Activated naive CD4-positive, alpha-beta T cell treated with Interleukin-2 at 50 U/mL for 16 hours (primary cell): ENCODE measurements around the gene SSC5D.
A peak's percentile ranks its signal among the peaks of the same experiment; 100 is the strongest.
"Not testable (repeated sequence)": the region's sequence is repeated elsewhere in the genome, so short reads cannot be mapped to it uniquely, and the experiment has no call there.

Experiments
- DNase-seq: peaks from one replicate; pipeline ENCODE4 v3.0.0-alpha.2; 2020

SSC5D gene

DNA sequence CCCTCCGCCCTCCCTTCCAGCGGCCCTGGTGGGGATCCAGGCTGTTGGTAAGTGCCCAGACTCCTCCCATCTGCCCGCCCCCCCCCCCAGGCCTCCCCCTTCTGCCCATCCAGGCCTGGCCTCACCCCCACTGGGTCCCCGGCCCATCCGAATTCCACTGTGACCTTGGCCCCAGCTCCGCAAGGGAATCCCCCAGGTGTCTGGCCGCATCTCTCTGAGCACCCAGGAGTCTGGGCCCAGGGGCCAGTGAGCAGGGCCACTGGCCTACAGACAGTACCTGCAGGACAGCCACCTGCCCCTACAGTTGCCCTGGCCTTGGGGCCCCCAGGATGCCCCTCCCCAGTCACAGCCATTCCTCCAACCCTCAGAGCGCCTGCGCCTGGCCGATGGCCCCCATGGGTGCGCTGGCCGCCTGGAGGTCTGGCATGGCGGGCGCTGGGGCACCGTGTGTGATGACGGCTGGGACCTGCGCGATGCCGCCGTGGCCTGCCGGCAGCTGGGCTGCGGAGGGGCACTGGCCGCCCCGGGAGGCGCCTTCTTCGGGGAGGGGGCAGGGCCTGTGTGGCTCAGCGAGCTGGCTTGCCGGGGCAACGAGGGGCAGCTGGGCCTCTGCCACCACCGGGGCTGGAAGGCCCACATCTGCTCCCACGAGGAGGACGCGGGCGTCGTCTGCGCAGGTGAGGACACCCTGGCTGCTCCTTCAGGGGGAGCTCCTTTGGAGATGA lies 912 bp downstream of the SSC5D start:
- no peak for DNase-seq

DNA sequence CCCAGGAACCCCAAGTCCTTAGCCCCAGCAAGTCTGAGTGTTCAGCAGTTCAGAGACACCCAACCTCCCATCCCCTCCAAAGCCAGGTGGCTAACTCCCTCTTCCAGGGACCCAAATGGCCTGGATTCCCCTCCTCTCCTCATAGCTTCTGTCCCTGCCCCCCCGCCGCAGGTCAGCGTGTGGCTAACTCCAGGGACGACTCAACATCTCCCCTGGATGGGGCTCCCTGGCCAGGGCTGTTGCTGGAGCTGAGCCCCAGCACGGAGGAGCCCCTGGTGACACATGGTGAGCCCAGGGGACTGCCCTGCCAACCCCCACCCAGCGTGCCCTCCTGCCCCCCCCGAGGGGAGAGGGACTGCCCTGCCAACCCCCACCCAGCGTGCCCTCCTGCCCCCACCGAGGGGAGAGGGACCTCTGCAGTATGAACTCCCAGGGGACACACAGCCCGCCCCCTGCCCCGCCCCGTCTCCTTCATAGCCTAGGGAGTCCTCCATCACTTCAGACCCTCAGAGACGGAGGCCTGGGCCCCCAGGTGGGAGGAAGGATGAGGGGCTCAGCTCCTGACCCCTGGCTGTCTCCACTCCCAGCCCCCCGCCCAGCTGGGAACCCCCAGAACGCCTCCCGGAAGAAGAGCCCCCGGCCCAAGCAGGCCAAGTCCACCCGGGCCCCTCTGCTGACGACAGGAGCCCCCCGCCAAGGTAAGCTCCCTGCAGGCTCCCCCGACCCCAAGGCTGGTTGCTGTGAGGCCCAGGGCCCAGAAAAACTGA lies 1.7 kb downstream of the SSC5D start:
- no peak for DNase-seq

DNA sequence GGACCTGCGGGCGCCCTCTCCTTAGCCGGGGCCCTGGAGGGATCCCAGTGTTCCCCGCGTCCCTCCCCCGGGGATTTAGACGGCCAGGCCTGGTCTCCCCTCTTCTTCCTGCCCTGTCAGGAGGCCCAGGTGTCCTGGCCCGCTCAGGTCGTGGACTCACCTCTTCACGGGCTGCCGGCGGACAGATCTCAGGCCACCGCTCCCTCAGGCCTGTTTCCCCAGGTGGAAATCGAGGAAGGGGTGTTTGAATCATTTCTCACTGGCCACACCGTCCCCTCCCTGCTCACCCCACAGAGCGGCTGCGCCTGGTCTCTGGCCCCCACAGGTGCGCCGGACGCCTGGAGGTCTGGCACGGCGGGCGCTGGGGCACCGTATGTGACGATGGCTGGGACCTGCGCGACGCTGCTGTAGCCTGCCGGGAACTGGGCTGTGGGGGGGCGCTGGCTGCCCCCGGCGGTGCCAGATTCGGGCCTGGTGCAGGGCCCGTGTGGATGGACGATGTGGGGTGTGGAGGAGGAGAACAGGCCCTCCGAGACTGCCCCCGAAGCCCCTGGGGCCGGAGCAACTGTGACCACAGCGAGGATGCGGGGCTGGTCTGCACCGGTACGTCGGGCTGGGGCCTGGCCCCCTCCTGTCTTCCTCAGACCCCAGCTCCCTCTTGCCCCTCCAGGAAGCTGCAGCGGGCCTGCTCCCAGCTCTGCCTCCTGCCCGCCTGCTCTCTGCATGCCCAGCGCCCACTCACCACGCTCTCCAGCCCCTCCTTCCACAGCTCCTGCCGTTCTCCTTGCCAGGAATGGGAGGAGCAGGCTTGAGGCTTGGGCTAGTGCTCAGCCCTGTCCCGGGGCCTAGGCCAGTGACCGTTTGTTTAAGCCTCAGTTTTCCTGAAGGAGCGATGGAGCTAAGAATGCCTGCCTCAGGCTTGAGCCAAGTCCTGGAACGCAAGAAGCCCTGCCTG lies 2.5 kb downstream of the SSC5D start:
- DNase-seq: no peak

DNA sequence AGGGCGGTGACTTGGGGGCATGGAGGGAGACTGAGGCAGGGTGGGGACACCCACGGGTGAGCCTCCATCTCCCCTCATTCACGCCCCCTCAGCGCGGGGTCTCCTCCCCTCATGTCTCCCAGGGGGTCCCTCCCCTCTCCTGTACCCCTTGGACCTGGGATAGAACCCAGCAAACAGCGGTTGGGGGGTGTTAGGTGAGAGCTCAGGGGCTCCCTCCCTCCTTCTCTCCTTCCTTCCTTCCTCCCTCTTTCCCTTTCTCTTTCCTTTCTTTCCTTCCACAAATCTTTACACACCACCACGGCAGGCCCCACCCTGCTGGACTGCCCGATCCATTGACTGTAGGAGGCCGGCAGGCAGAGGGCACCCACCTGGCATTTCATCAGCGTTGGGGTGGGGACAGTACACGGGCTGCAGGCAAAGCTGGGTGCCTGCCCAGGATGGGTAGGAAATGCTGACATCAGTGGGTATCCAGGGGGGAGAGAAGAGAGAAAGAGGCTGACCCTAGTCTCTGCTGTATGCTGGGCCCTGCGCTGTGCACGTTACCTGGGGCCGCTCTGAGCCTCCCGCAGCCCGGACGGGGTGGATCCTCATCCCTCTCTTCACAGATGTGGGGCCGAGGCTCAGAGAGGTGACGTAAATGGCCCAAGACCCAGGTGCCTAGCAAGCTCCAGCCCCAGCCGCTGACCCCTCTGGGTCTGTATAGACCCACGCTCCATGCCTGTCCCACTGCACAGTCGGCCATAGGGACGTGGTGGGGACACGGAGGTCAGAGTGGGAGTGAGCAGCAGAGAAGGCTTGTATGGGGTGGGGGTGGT lies 3.5 kb downstream of the SSC5D start:
- no peak for DNase-seq

DNA sequence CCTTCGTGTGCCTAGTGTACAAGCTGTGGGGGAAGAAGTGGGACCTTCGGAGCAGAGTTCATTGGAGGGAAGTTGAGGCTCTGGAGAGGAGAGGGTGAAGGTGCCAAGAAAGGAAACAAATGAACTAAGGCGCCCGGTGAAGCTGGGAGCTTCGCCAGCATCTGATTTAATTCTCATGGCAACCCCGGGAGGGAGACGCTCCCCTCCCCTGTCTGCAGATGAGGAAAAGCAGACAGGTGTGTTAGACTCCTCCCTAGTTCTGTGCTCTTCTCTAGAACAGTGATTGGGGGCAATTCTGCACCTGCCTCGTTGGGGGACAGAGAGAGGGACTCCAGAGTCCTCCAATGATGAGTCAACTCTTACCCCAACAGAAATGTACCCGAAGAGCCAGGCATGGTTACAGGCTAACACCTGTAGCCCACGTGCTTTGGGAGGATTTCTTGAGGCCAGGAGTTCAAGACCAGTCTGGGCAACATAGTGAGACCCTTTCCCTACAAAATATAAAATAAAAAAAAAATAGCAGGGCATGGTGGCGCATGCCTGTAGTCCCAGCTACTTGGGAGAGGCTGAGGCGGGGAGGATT lies 4.2 kb downstream of the SSC5D start:
- DNase-seq: no peak

DNA sequence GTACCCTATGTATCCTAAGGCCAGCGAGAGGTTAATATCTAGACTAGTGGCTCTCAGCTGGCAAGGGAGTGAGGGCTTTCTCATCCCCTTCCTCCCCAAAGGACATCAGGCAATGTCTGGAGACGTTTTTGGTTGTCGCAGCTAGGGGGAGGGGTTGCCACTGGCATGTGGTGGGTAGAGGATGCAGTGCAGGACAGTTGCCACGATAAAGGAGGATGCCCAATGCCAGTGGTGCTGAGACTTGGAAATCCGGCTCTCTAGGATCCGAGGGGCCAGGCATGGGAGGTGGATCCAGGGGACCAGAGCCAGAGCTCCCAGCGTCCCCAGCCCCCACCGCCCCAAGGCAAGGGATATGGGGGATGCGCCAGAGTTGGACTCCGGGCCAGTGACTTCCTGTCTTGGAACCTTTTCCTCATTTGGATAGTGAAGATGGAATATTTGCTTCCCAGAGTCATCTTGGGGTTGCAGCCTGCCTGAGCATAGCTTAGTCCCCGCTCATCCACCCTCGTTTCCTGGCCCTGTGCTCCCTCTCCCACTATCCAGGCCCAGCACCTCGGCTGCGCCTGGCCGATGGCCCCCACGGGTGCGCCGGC lies 4.9 kb downstream of the SSC5D start:
- DNase-seq: no peak

DNA sequence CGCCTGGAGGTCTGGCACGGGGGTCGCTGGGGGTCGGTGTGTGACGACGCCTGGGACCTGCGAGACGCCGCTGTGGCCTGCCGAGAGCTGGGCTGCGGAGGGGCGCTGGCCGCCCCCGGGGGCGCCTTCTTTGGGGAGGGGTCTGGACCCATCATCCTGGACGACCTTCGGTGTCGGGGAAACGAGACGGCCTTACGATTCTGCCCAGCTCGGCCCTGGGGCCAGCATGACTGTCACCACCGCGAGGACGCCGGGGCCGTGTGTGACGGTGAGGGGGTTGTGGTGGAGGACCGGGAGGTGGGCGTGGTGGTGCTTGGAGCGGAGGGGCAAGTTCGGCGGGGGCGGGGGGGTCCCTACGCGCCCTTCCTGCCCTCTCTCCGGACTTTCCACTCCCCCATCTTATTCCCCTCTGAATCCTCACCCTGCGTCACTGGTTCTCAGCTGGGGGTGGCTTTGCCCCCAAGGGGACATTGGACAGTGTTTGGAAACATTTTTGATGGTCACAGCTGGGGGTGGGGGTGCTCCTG lies 5.5 kb downstream of the SSC5D start:
- no peak for DNase-seq

DNA sequence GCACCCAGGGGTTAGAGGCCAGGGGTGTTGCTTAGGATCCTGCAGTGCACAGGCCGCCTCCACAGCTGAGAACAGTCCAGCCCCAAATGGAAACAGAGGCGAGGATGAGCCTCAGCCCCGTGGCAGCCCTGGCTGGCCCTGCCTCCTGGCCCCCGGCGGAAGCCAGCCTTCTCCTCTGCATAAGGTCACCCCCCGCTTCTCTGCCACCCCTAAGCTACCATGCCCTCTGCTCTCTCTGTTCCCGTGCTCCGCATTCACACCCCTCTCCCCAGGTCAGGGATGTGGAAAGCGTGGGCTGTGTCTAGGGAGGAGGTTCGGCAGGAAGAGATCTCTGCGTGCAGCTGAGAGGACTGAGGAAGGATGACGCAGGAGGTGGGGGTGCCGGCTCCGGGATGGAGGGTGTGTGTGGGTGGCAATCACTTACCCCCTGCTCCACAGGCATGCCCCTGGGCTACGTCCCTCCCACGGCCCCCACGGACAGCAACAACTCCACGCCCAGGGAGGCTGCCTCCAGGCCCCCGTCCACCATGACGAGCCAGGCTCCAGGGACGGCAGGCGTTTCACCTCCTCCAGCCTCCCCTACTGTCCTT lies 6.0 kb downstream of the SSC5D start:
- no peak for DNase-seq

DNA sequence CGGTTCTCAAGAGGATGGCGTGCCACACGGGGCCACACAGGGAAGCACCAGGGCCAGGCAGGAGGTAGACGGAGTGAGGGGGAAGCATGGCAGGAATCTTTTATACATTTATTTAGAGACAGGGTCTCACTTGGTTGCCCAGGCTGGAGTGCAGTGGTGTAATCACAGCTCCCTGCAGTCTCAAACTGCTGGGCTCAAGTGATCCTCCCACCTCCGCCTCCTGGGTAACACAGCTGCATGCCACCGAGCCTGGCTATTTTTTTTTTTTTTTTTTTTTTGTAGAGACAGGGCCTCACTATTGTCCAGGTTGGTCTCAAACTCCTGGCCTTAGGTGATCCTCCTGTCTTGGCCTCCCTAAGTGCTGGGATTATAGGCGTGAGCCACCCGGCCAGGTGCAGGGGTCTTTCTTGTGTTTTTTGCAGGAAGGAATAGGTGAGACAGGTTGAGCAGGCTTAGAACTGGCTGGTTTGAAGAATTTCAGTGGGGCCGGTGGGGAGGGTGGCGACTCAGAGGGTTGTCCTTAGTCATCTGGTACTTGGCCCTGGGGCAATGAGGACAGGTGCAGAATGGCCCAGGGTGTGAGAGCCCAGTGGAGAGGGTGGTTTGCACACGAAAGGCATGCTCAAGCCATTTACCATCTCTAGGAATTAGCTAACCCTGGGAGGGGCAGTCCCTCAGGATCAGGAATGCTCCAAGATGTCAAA lies 7.6 kb downstream of the SSC5D start:
- no peak for DNase-seq

DNA sequence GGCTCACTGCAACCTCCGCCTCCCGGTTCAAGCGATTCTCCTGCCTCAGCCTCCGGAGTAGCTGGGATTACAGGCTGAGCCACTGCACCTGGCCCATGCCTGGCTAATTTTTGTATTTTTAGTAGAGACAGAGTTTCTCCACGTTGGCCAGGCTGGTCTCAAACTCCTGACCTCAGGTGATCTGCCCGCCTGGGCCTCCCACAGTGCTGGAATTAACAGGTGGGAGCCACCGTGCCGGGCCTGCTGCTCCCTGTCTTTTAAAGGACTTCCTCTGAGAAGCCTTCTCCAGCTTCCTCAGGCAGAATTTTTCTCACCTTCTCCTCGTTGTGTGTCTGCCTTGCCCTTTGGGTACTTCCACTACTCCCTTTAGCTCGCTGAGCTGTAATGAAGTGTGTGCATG lies 8.6 kb downstream of the SSC5D start:
- not testable (repeated sequence) for DNase-seq

DNA sequence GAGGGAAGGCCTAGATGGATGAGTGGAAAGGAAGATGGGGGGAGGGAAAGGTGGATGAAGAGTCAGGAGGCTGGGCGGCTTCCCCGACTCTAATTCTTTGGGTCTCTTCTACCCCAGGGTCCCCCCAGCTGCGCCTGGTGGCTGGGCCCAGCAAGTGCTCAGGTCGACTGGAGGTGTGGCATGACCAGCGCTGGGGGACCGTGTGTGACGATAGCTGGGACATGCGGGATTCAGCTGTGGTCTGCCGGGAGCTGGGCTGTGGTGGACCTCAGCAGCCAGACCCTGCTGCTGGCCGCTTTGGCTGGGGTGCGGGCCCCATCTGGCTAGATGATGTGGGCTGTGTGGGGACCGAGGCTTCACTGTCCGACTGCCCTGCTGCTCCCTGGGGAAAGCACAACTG lies 9.5 kb downstream of the SSC5D start:
- no peak for DNase-seq

DNA sequence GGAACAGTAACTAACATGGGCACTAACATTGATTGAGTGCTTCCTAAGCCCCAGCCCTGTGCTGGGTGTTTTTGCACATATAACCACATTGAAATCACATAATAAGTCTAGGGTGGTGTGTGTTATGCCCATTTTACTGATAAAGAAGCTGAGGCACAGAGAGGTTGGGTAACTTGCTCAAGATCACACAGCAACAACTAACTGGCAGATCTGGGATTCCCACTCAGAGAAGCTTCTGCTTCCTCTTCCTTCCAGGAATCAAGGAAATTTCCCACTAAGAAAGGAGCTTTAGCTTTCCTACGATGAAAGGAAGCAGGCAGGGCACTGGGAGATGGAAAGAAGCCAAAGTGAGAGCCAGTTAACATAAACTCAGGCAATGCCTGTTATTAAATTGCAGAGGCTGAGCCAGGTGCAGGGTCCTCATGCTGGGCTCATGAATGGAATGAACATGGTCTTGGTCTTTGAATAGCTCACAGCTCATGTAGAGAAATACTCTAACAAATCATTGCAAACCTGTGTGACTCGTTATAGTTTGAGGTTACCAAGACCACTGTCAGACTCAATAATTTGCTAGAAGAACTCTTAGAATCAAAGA lies 10.1 kb downstream of the SSC5D start:
- DNase-seq: no peak

DNA sequence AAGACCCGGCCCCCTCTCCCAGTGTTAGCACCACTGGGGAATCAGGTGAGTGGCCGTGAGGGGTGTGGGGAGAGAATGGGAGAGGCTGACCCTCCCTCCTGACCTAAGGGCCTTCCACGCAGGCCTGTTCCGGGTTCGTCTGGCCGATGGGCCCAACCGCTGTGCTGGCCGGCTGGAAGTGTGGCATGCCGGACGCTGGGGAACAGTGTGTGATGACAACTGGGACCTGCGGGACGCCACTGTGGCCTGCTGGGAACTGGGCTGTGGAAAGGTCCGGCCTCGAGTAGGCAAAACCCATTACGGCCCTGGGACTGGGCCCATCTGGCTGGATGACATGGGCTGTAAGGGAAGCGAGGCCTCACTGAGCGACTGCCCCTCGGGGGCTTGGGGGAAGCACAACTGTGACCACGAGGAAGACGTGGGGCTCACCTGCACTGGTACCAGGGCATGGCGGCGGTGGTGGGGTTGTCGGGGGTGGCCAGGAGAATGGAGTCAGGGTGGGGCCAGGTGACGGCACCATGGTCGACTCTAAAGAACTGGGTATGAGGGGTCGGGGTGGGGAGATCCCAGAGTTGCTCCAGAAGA lies 12.2 kb downstream of the SSC5D start:
- DNase-seq: no peak

DNA sequence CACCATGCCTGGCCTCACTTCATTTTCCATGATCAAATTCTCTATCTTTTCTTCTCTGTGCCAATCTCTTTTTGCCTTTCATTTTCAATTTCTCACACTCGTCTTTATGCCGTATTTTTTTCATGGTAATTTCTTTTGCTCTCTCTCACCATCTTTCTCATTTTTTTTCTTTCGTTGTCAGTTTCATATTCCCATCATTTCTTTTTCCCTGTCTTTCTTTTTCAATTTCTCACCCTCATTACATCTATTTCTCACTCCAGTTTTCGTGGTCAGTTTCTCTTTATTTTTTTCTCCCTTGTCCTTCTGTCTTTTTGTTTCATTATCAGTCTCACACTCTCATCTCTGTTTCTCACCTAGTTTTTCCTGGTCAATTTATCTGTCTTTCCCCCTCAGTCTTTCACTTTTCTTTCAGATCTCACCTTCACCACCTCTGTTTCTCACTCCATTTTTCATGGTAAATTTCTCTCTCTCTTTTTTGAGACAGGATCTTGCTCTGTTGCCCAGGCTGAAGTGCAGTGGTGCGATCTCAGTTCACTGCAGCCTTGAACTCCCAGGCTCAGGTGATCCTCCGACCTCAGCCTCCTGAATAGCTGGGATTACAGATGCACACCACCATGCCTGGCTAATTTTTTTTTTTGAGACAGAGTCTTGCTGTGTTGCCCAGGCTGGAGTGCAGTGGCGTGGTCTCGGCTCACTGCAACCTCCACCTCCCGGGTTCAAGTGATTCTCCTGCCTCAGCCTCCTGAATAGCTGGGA lies 14.1 kb downstream of the SSC5D start:
- no peak for DNase-seq

DNA sequence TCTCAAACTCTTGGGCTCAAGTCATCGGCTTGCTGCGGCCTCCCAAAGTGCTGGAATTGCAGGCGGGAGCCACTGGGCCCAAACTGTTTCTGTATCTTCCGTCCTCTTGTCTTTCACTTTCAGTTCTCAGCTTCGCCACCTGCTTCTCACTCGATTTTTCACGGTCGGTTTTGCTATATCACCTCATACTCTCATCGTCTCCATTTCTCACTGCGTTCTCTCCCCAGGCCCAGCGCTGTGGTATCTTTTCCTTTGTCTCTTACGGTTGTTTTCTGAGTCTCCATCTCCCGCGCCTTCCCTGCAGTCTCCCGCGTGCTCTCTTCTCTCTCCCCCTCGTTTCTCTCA lies 14.9 kb downstream of the SSC5D start:
- no peak for DNase-seq

DNA sequence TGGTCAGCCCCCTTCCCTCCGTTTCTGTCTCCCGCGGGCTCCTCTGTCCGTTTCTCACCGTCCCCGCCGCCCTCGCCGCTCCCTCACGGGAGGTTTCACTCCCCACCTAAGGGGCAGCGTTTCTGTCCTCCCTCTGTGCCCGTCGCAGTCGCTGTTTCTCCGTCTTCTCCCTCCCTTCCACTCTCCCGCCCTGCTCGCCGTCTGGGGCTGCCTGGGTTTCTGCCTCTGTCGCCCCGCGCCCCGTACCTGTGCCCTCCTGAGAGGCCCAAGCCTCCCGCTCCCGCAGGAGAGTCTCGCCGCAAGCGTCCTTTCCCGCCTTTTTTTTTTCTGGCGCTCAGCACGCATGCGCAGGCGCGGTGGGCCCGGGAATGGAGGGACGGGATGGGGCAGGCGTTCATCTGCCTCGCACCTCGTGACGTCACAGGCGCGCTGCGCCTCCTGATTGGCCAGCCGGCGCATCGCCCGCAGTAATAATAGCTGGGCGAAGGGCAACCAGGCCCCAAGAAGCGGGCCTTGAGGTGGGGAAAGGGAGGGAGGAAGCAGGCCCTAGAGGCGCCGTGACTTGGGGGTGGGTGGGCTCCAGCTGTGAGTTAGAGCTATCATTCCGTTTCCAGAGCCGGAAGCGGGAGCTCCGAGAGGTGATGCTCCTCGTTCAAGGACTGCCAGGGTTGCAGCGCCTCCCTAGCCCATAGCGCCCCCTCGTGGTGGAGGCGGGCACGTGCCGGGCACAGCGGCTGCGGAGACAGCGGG lies 15.4 kb downstream of the SSC5D start:
- peak; percentile 93 for DNase-seq

DNA sequence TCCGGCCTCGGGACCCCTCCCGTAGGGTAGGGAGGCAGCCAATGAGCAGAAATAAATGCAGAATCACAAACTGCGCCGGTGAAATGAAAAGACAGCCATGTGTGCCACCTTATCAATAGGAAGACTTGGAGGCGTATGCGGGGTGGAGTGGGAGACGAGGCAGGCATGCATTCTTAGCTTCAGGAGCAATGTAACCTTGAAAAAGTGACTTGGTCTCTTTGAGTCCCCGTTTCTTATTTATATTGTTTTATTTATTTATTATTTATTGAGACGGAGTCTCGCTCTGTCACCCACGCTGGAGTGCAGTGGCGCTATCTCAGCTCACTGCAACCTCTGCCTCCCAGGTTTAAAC lies 16.0 kb downstream of the SSC5D start:
- no peak for DNase-seq

DNA sequence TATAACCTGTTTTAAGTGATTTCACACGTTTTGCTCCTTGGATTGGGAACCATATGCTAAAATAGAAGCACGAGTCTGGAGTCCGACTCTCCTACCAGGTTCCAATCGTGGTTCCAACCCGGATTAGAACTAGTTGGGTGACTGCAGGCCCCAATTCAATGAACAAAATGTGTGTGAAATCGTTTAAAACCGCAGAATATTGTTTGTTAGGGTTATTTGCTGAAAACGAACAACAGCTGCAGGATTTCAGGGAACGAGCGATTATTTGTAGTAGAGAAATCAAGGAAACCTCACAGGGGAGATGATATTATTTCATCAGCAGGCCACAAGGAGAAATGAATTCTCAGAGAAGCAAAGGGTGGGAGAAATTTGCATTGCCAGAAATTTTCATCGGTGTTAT lies 16.7 kb downstream of the SSC5D start:
- DNase-seq: no peak
